ENCODE results near the gene PLA2G4A. TPM values are rescaled to one million over a fixed set of nuclear protein-coding genes. Genes with fewer than 3 reads are reported as not detected.

The PLA2G4A gene
- total RNA-seq, 3 donors from 2014 or later = 0.29 to 0.81 (median 0.35) TPM

Other genes starting within 250 kb of the PLA2G4A start
- gene PTGS2, start 148.5 kb upstream of the PLA2G4A start, total RNA-seq = 1 to 10 TPM; 1.2 to 5.4 (median 2.0) TPM

All from activated T-cell treated with anti-CD3 and anti-CD28 coated beads, Interleukin-2, amount 50 U/mL, for 4 hours (primary cell).